HEK293 (cell line): ENCODE measurements around the gene PHF20.

ENCODE experiments used
- BCL11B ChIP-seq: fragments of 450-650 bp; formaldehyde crosslinking; IDR thresholded peaks from 2 replicates; pipeline ENCODE4 v1.5.1; 2016; ENCODE audit warnings: low read depth, missing biosample characterization, missing genetic modification characterization
- HOXD13 ChIP-seq: sonication (generic); formaldehyde crosslinking; IDR thresholded peaks from 2 replicates; pipeline ENCODE4 v1.8.0; 2022; ENCODE audit warnings: missing genetic modification reagents, borderline replicate concordance
- KLF1 ChIP-seq: fragments of 450-650 bp; formaldehyde crosslinking; IDR thresholded peaks from 2 replicates; pipeline ENCODE4 v1.5.1; 2016; ENCODE audit warnings: missing biosample characterization, missing genetic modification characterization
- KLF7 ChIP-seq: fragments of 450-650 bp; formaldehyde crosslinking; IDR thresholded peaks from 2 replicates; pipeline ENCODE4 v1.5.1; 2016; ENCODE audit warnings: missing biosample characterization, missing genetic modification characterization, borderline replicate concordance
- OSR2 ChIP-seq: fragments of 450-650 bp; formaldehyde crosslinking; IDR thresholded peaks from 2 replicates; pipeline ENCODE4 v1.5.1; 2016; ENCODE audit warnings: missing biosample characterization, missing genetic modification characterization
- PBX3 ChIP-seq: sonication (generic); formaldehyde crosslinking; IDR thresholded peaks from 2 replicates; pipeline ENCODE4 v1.8.1; 2022; ENCODE audit warnings: mild to moderate bottlenecking, moderate library complexity, missing genetic modification reagents
- REST ChIP-seq: fragments of 450-650 bp; formaldehyde crosslinking; IDR thresholded peaks from 2 replicates; pipeline ENCODE4 v1.5.1; 2016; ENCODE audit warnings: missing biosample characterization, missing genetic modification characterization
- SP7 ChIP-seq: fragments of 450-650 bp; formaldehyde crosslinking; IDR thresholded peaks from 2 replicates; pipeline ENCODE4 v1.5.1; 2016; ENCODE audit warnings: missing biosample characterization, missing genetic modification characterization
- TRIM28 ChIP-seq: IDR thresholded peaks from 2 replicates; pipeline ENCODE4 v1.6.1; 2011; ENCODE audit warnings: low read length, control low read depth, borderline replicate concordance
- WT1 ChIP-seq: fragments of 450-650 bp; formaldehyde crosslinking; IDR thresholded peaks from 2 replicates; pipeline ENCODE4 v1.5.1; 2016; ENCODE audit warnings: missing biosample characterization, missing genetic modification characterization
- ZBTB20 ChIP-seq: fragments of 450-650 bp; formaldehyde crosslinking; IDR thresholded peaks from 2 replicates; pipeline ENCODE4 v1.5.1; 2016; ENCODE audit warnings: missing biosample characterization, missing genetic modification characterization
- ZBTB26 ChIP-seq: fragments of 450-650 bp; formaldehyde crosslinking; optimal IDR thresholded peaks from 2 replicates; pipeline ENCODE3; 2016; ENCODE audit warnings: missing biosample characterization, mild to moderate bottlenecking, missing genetic modification characterization
- ZBTB7A ChIP-seq: fragments of 450-650 bp; formaldehyde crosslinking; IDR thresholded peaks from 2 replicates; pipeline ENCODE4 v1.5.1; 2016; ENCODE audit warnings: low read depth, missing biosample characterization, missing genetic modification characterization
- ZNF132 ChIP-seq: fragments of 450-650 bp; formaldehyde crosslinking; IDR thresholded peaks from 2 replicates; pipeline ENCODE4 v1.5.1; 2017; ENCODE audit warnings: missing biosample characterization, missing genetic modification characterization, borderline replicate concordance
- ZNF148 ChIP-seq: fragments of 450-650 bp; formaldehyde crosslinking; IDR thresholded peaks from 2 replicates; pipeline ENCODE4 v1.5.0; 2017; ENCODE audit warnings: missing biosample characterization, missing genetic modification characterization, borderline replicate concordance
- ZNF214 ChIP-seq: fragments of 450-650 bp; formaldehyde crosslinking; IDR thresholded peaks from 2 replicates; pipeline ENCODE4 v1.5.1; 2017; ENCODE audit warnings: missing biosample characterization, mild to moderate bottlenecking, missing genetic modification characterization, borderline replicate concordance
- ZNF24 ChIP-seq: fragments of 450-650 bp; formaldehyde crosslinking; IDR thresholded peaks from 2 replicates; pipeline ENCODE4 v1.5.1; 2016; ENCODE audit warnings: missing biosample characterization, missing genetic modification characterization
- ZNF341 ChIP-seq: fragments of 450-650 bp; formaldehyde crosslinking; IDR thresholded peaks from 2 replicates; pipeline ENCODE4; 2016; ENCODE audit warnings: low read depth, missing biosample characterization, missing genetic modification characterization
- ZNF391 ChIP-seq: fragments of 450-650 bp; formaldehyde crosslinking; IDR thresholded peaks from 2 replicates; pipeline ENCODE4 v1.5.1; 2016; ENCODE audit warnings: low read depth, missing biosample characterization, missing genetic modification characterization, borderline replicate concordance
- ZNF510 ChIP-seq: fragments of 450-650 bp; formaldehyde crosslinking; IDR thresholded peaks from 2 replicates; pipeline ENCODE4 v1.5.1; 2018; ENCODE audit warnings: mild to moderate bottlenecking, missing genetic modification characterization, missing biosample characterization; ENCODE audit not compliant: insufficient replicate concordance
- ZNF548 ChIP-seq: fragments of 450-650 bp; formaldehyde crosslinking; IDR thresholded peaks from 2 replicates; pipeline ENCODE4 v1.5.1; 2016; ENCODE audit warnings: missing biosample characterization, missing genetic modification characterization
- ZNF555 ChIP-seq: fragments of 450-650 bp; formaldehyde crosslinking; conservative IDR thresholded peaks from 2 replicates; pipeline ENCODE4 v1.5.1; 2017; ENCODE audit warnings: missing biosample characterization, mild to moderate bottlenecking, missing genetic modification characterization, inconsistent platforms
- ZNF692 ChIP-seq: fragments of 450-650 bp; formaldehyde crosslinking; IDR thresholded peaks from 2 replicates; pipeline ENCODE4 v1.5.1; 2016; ENCODE audit warnings: missing biosample characterization, missing genetic modification characterization
- ZNF747 ChIP-seq: fragments of 450-650 bp; formaldehyde crosslinking; IDR thresholded peaks from 2 replicates; pipeline ENCODE4 v1.5.1; 2016; ENCODE audit warnings: missing biosample characterization, missing genetic modification characterization
- ZNF837 ChIP-seq: fragments of 450-650 bp; formaldehyde crosslinking; IDR thresholded peaks from 2 replicates; pipeline ENCODE4 v1.5.1; 2016; ENCODE audit warnings: missing biosample characterization, missing genetic modification characterization
- ZSCAN16 ChIP-seq: fragments of 450-650 bp; formaldehyde crosslinking; IDR thresholded peaks from 2 replicates; pipeline ENCODE4 v1.5.1; 2016; ENCODE audit warnings: missing biosample characterization, missing genetic modification characterization
- ZXDB ChIP-seq: fragments of 450-650 bp; formaldehyde crosslinking; IDR thresholded peaks from 2 replicates; pipeline ENCODE4 v1.5.1; 2016; ENCODE audit warnings: missing biosample characterization, missing genetic modification characterization

PHF20 gene

GRCh38 chr20:35883778-35884540, 112.1 kb downstream of the PHF20 start (continued):
- TF ChIP-seq PBX3 (CRISPR knock-in tag): no peak
- TF ChIP-seq HOXD13 (CRISPR knock-in tag): no peak
- TF ChIP-seq KLF1: peak; percentile 63
- no peak for TF ChIP-seq ZNF391
- TF ChIP-seq ZBTB26: no peak
- no peak for TF ChIP-seq ZNF510 (tag by site-specific recombination)
- TF ChIP-seq ZXDB (tag by site-specific recombination): peak; percentile 54; the same call in 1 of the 2 replicates
- TF ChIP-seq ZNF555: no peak
- TF ChIP-seq ZNF692 (tag by site-specific recombination): peak; percentile 42; the same call in 1 of the 2 replicates
- TF ChIP-seq ZNF747: no peak
- TF ChIP-seq BCL11B: no peak
- peak; percentile 79 for TF ChIP-seq ZNF341 (tag by site-specific recombination)
- peak; percentile 23; the same call in 1 of the 2 replicates for TF ChIP-seq ZBTB20 (tag by site-specific recombination)
- TF ChIP-seq ZNF132: no peak
- no peak for TF ChIP-seq ZNF214 (tag by site-specific recombination)
- no peak for TF ChIP-seq ZSCAN16 (tag by site-specific recombination)
- TF ChIP-seq KLF7 (tag by site-specific recombination): peak; percentile 61
- peak; percentile 88 for TF ChIP-seq SP7 (tag by site-specific recombination)
- no peak for TF ChIP-seq ZNF148
- peak; percentile 76; the same call in 1 of the 2 replicates for TF ChIP-seq ZNF24 (tag by site-specific recombination)
- TF ChIP-seq ZNF548 (tag by site-specific recombination): no peak
- TF ChIP-seq REST (tag by site-specific recombination): no peak
- TF ChIP-seq TRIM28: peak; percentile 77
- peak; percentile 80; the same call in 1 of the 2 replicates for TF ChIP-seq WT1 (tag by site-specific recombination)
- TF ChIP-seq OSR2 (tag by site-specific recombination): 0 out of 2 replicates have a peak, but pooled peaks have one; percentile 11
- no peak for TF ChIP-seq ZNF837 (tag by site-specific recombination)
- TF ChIP-seq ZBTB7A (tag by site-specific recombination): no peak
